G401 (cell line): ENCODE measurements around the gene ITK. TPM values are rescaled to one million over a fixed set of nuclear protein-coding genes. Genes with fewer than 3 reads are reported as not detected.

ENCODE experiments used
- DNase-seq: peaks from one replicate; pipeline ENCODE4 v3.0.0-alpha.2; 2015; ENCODE audit warnings: low spot score
- in situ Hi-C: cut with HindIII; loops from 2 replicates; pipeline ENCODE4 v1.10.0; 2016; ENCODE audit warnings: low sequenced_read_pairs, mixed read lengths
- total RNA-seq: library from RNA; depleted of rRNA; stranded (reverse); fragments of >200 nt; shearing (Covaris generic); gene quantifications from 2 replicates; pipeline ENCODE4 v1.2.3, GENCODE V29; 2014

Gene ITK
- total RNA-seq, 1 experiment from 2014 or later, result not detected

DNA sequence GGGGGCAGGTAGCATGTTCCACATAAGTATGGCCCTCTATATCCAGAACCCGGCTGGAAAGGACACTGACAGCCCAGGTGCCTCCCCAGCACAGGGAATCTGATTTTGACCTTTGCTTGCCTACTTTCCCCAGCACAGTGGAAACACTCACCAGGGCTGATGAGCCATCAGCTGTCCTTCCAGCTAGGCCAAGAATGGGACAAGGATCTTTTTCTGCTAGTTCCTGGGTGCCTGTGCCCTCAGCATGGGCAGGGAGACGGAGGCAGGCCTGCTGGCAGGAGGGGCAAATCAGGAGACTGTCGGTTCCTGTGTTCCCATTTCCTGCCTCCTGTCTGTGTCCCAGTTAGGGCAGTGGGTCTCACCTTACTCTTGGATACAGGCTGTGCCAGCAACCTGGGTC is 86.4 kb downstream of the ITK start:
- in situ Hi-C loops, result no loop called here
- no peak for DNase-seq

DNA sequence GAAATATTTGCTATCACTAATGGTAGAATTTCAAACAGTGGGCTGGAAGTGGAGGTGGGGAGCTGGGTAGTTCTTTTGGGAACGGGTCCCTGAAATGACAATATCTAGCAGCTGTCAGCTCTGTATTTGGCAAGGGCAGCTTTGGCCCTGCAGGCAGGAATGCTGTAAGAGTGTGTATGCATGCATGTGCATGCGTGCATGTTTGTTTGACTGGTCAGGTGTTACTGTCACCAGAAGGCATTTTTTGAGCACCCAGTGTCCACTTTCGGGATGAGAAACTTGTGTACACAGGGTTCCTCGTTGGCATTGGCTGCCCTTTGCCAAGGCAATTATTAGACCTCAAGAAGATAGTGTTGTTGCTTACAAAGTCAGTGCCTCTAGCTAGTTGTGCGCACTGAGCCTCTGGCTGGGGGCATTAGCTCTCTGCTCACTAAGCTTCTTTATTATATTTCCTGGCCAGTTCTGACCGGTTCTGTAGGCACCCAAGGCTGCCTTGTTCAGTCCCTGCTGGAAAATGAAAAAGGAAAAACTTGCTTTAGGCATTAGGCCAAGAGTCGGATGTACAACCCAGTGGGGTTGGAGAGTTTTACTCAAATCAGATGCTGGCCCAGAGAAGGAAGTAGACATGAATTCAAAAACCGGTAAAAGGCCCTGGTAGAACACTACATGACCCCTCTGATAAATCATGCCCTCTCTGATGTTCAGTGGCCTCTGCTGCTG is 87.3 kb downstream of the ITK start:
- DNase-seq, result peak; percentile 76
- in situ Hi-C loops, result no loop called here

DNA sequence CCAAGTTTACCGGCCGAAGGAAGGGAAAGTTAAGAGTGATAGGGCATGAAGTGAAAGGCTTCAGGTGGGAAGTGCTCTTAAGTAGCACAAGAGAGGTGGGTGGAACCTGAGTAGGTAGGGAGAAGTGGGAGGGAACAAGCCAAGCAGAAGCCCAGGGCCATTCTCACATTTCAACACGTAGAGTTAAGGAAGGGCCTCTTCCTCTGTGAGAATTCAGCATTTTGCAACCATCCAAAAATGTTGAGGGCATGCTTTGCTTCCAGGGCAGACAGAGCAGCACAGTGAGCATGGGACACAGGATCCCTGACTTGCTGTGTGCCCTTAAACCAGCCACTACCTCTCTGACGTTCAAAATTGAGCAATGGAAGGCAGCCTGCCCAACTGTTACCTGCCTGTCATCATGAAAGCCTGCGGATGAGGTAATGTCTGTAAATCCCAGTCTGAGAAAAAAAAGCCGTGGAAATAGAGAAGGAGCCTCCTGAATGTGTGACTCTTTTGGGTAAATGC is 88.6 kb downstream of the ITK start:
- DNase-seq, result no peak
- in situ Hi-C loops, result no loop called here

DNA sequence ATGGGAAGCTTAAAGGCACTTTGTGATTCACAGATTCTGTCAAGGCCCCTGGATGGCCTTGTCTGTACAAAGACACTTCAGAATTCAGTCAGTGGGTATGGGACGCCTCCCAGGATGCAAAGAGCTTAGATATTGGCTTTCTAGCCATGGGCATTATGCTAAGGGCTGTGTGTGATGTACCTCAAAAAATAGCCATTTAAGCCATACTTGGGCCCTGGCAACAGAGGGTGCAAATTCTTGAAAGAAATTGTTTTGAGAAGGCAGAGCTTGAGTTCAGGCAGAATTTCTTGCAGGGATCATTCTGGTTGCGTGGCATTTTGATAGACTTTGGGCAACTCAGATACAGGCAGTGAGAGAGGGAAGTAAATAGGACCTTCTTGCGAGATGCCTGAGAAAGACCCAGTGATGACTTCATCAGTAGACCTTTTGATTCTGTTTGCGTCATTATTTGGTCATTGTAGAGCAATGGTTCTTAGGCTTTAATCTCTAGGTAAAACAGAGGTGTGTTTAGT is 89.2 kb downstream of the ITK start:
- DNase-seq, result no peak
- in situ Hi-C loops, result no loop called here

DNA sequence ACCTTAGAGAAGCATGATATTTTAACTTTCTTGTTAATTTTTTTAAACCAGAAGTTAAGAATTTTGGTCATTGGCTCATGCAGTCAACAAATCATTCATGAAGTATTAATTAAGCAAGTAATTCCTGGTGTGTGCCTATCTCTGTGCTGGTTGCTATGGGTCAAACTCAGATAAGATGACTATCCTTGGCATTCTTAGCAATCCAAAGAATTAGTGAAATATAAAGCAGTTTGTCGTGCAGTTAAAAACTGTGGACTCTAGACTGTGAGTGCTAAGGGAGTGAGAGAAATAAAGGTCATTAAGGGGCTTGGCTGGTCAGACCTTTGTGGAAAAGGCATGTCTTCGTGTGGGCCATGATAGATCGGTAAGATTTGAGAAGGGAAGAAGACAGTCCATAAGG is 90.1 kb downstream of the ITK start:
- no peak for DNase-seq
- in situ Hi-C loops, result no loop called here

DNA sequence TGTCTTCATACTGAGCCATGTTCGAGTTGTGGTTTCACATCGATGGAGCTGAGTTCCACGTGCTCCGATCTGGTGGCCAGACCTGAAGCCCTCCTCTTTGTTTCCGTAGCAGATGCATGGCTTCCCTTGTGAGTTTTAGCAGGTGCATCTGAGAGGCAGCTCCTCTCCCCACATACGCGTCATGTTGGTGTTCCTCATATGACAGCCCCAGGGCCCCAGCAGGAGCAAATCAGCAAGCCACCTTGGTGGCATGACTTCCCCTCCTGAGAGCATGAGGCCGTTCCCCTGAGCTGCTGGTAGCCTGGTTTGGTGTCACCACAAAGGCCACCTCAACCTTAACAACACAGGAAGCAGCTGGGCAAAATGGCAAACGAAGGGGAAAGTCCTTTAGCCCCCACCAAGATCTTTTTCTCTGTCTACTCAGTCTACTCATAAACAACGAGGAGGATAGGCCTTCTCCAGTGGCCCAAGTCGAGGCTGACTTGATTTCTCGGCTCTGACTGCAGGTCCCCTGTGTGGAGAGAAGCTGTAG is 91.2 kb downstream of the ITK start:
- no peak for DNase-seq
- in situ Hi-C loops, result no loop called here

DNA sequence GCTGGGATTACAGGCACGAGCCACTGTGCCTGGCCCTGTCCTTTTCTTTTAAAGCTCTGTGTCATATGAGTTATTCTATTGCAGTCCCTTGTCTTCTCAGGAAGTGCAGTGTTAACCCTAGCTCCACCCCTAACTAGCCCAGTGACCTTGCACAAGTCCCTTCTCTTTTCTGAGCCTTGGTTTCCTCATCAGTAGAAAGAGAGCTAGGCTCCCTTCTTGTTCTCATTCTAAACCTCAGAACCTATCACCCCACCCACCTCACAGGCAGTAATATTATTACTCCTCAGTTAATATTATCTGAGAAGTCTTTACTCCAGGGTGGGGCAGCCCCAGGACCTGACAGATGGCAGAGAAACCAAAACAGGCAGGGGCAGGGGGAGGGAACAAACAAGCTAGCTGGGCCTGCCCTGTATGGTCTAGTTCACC is 92.5 kb downstream of the ITK start:
- no peak for DNase-seq
- in situ Hi-C loops, result no loop called here

DNA sequence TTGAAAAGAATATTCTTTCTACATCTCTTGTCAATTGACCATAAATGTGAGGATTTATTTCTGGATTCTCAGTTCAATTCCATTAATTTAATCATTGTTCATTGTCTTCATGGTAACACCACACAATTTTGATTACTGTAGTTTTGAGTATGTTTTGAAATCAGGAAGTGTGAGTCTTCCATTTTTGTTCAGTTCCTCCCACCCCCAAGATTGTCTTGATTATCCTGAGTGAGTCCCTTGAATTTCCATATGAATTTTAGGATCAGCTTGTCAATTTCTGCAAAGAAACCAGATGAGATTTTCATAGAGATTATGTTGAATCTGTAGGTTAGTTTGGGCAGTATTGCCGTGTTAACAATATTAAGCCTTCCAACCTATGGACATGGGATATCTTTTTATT is 94.8 kb downstream of the ITK start:
- in situ Hi-C loops, result no loop called here
- DNase-seq, result no peak

DNA sequence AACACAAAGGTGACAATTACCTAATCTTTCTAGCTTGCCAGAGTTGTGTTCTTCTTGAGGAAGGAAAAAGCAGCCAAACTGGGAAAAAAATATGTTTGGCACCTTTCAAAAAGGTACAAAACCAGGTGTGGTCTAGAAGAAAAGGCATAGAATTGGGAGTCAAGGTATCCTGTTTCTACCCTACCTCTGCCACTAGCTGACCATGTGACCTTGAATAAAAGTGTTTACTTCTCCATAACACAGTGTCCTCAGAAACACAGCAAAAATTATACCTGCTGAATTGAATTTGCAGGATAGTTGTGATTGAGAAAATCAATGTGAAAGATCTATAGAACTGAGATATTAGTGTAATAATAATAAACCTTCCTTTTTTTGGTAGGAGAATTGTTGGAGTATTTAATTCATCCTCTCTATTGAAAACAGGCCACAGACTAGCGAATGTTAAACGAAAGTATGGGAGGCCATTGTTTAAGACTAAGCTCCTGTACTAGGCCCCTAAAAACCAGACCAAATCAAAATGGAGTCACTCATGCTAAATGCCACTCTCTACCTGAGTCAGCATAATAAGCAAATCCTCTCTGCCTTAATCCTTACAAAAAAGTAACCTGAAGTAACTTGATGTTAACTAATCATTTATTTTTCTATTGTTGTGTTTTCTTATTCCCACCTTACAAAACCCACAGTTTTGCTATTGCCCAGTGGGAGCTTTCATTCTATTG is 97.8 kb downstream of the ITK start:
- in situ Hi-C loops, result no loop called here
- DNase-seq, result no peak

DNA sequence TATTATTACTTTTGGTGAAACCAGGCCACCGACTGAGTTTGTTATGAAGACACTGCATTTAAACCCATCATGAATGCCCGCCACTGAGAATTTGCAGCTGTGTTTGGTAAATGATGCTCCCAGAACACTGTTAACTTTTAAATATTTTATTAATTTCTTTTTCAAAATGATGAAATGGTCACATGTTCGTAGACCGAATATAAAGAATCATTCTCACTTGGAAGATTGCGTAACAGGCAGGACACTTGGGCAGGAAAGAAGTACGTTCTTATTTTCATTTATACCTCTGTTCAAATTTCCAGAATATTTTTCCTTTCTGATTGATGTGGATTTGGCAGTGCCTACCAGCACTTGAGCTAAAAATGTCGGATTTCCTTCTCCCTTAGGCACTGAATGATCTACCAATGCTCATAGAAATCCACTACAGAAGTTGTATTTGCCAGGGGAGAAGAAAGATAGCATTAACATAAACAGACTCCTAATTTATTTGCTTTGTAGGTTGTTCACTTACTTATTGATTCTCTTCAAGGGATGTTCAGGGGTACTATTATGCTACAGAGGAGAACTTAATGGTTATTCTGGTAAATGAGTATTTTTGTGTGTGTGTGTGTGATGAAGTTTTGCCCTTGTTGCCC is 99.1 kb downstream of the ITK start:
- no peak for DNase-seq
- in situ Hi-C loops, result no loop called here

DNA sequence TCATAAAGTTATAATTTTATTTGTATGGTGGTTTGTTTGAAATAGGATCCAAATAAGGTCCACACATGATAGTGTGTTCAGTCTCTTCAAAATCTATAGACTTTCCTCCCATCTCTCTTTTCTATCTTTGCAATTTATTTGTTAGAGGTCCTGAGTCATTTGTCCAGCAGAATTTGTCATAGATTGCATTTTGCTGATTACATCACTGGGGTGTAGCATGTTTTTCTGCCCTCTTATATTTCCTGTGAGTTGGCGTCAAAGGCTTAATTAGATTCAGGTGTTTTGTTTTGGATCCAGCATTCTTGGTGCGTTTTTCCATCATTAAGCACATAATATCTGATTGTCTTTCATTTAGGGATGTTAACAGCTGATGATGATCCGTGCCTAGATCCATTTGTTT is 100.3 kb downstream of the ITK start:
- DNase-seq, result no peak
- in situ Hi-C loops, result no loop called here

DNA sequence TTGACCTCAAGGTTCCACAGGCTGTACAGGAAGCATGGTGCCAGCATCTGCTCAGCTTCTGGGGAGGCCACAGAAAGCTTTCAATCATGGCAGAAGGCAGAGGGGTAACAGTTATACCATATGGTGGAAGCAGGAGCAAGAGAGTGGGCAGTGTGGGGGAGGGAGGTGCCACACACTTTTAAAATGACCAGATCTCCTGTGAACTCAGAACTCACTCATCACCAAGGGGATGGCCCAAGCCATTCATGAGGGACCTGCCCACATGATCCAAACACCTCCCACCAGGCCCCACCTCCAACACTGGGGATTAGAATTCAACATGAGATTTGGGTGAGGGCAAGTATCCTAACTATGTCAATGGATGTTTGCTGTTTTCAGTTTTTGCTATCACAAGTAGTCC is 101.5 kb downstream of the ITK start:
- in situ Hi-C loops, result no loop called here
- no peak for DNase-seq

DNA sequence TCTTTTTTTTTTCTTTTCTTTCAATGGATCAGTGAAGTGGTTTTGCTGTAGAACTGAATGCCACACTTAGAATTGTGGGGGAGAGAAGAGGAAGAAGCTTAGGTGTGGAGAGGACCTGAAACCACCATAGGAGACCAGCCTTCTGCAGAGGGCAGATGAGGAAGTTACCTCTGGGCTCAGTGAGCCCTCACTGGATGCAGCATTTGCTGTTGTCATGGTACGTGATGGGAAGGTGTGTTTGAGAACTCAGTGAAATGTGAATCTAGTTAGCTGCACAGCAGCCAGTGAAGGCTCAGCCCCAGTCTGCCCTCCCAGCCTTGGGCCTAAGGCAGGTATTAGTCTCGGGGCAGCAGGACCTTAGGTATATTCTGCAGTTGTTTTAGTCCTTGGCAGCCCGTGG is 102.8 kb downstream of the ITK start:
- in situ Hi-C loops, result no loop called here
- no peak for DNase-seq

DNA sequence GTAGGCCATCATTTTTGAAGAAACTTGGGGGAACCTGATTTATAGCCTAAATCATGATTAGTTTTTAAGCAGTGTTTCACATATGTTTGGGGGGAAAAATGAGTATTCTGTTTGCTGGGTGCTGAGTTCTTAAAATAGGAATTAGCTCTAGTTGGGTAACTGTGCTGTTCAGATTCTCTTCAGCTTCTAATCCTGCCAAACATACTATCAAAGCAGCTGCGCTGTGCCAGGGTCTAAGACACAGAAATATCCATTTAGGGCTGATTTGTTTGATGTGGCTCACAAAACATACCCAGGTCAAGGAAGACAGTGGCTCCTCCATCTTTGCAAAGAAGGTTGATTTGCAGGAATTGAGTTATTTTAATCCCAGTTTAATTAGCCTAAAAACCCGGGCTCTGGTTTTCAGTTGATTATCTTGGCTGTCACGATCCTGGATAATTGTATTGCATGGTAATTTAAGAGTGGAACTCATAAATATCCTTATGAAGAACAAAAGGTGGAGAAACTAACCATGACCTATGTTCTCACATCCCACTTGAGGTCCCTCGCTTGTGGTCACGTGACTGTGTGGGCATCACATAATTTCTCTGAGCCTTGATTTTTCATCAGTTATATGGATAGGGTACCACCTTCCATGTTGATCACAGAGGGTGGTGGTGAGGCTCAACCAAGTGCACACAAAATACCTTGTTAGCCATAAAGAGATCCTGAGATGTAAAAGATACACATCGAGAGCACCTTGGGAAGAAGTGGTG is 104.0 kb downstream of the ITK start:
- DNase-seq, result no peak
- in situ Hi-C loops, result no loop called here

DNA sequence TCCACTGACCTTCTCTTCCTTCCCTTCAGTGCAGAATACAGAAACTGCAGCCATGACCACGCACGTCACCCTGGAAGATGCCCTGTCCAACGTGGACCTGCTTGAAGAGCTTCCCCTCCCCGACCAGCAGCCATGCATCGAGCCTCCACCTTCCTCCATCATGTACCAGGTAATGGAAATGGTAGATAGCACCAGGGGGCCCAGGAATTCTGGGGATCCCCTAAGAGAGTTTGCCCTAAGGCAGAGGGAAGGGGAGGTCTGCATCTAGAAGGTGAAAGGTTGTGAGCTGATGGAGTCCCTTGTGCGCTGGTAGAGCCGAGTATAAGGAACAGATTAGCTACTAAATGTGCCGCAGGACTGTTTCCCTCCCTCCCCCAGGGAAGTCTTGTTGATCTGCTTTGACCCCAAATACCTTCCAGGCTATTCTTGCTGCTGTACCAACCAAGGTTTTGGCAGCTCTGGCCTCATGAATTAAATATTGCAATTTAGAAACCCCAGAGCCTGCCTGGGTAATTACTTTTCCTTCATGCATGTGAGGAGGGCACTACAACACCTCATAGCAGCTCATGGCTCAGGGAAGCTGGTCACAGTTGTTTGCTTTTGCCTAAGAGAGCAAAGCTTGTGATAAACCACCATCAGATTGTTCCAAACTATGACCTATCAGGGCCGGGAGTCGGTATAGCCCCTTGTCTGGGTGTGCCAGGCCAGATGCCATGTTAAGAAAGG is 104.8 kb downstream of the ITK start:
- no peak for DNase-seq
- in situ Hi-C loops, result no loop called here

DNA sequence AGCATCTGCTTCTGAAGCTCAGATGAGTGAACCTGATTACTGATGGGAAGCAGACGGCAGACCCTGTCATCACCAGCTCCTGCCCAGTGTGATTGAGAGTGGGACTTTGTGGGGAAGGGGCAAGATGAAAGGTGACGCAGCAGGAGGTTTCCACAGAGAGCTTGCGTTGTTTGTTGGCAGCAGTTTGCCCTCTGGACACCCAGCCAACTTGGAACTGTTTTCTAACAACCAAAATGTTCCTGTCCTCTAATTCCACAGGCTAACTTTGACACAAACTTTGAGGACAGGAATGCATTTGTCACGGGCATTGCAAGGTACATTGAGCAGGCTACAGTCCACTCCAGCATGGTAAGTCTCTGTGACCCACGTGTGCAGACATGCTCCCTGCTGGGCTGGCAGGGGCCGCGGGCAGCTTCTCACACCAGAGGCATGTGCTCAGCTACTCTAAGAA is 106.1 kb downstream of the ITK start:
- DNase-seq, result no peak
- in situ Hi-C loops, result no loop called here

DNA sequence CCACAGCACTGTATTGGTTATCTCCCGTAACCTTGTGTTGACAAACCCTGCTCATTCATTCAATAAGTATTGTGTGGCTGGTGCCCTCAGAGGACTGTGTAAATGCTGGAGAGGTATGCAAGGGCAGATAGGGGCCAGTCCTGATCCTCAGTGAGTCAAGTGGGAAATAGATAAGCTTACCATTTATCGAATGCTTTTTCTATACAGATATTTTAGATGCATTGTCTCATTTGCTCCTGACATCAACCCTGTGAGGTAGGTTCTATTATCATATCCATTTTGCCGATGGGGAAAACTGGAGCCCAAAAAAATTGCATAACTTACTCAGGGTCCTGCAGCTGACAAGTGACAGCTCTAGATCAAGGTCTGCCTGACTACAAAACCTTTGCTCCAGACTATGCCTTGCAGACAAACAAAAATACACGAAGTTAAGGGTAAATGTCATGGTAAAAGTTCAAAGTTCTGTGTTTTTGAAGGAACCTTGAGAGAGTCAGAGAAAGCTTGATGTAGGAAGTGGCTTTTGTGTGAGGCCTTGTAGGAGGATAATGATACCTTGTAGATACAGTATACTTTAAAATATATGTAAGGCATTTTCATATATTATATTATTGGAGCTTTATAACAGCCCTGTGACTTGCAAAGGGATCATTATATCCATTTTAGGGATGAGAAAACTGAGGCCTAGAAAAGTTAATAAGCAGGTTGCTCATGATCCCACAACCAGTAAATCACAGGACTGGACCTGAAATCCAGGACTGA is 107.9 kb downstream of the ITK start:
- no peak for DNase-seq
- in situ Hi-C loops, result no loop called here
